MM.1S (cell line): ENCODE results near the gene PTPRD.

Source experiments
- DNase-seq: peaks from one replicate; pipeline ENCODE4 v3.0.0-alpha.2; 2015
- H2AFZ ChIP-seq: fragments of 300-600 bp; sonication (generic); 2 replicates; pipeline ENCODE4 v1.6.0; 2016; ENCODE audit warnings: antibody characterized with exemption, low read length
- H3F3A ChIP-seq: fragments of 300-600 bp; sonication (generic); 2 replicates; pipeline ENCODE4 v1.6.1; 2016; ENCODE audit warnings: mild to moderate bottlenecking, antibody characterized with exemption, low read length, moderate library complexity, mixed read lengths; ENCODE audit not compliant: insufficient read depth
- H3K27ac ChIP-seq: fragments of 300-600 bp; sonication (generic); 2 replicates; pipeline ENCODE4 v1.5.1; 2016; ENCODE audit warnings: mild to moderate bottlenecking, low read length
- H3K27me3 ChIP-seq: fragments of 300-600 bp; sonication (generic); replicated peaks from 2 replicates; pipeline ENCODE4 v1.6.0; 2016; ENCODE audit warnings: low read length; ENCODE audit not compliant: insufficient read depth
- H3K36me3 ChIP-seq: fragments of 300-600 bp; sonication (generic); replicated peaks from 2 replicates; pipeline ENCODE4 v1.6.1; 2016; ENCODE audit warnings: mild to moderate bottlenecking, low read length, mixed read lengths; ENCODE audit not compliant: insufficient read depth
- H3K4me1 ChIP-seq: fragments of 300-600 bp; sonication (generic); 2 replicates; pipeline ENCODE4 v1.6.1; 2016; ENCODE audit warnings: low read length, mixed read lengths
- H3K4me2 ChIP-seq: fragments of 300-600 bp; sonication (generic); 2 replicates; pipeline ENCODE4 v1.6.0; 2016; ENCODE audit warnings: low read depth, low read length
- H3K4me3 ChIP-seq: fragments of 300-600 bp; sonication (generic); 2 replicates; pipeline ENCODE4 v1.5.1; 2016; ENCODE audit warnings: low read length, mixed read lengths
- H3K79me2 ChIP-seq: fragments of 300-600 bp; sonication (generic); 2 replicates; pipeline ENCODE4 v1.6.1; 2016; ENCODE audit warnings: mixed run types, low read length, mixed read lengths
- H3K9ac ChIP-seq: fragments of 300-600 bp; sonication (generic); 2 replicates; pipeline ENCODE4 v1.6.1; 2016; ENCODE audit warnings: low read length, mixed read lengths
- H3K9me2 ChIP-seq: fragments of 300-600 bp; sonication (generic); replicated peaks from 2 replicates; pipeline ENCODE4 v1.6.1; 2016; ENCODE audit warnings: mild to moderate bottlenecking, low read length, mixed read lengths; ENCODE audit not compliant: insufficient read depth
- H3K9me3 ChIP-seq: fragments of 300-600 bp; sonication (generic); replicated peaks from 2 replicates; pipeline ENCODE4 v1.6.1; 2016; ENCODE audit warnings: mild to moderate bottlenecking, low read length, mixed read lengths; ENCODE audit not compliant: insufficient read depth
- H4K20me1 ChIP-seq: fragments of 300-600 bp; sonication (generic); 2 replicates; pipeline ENCODE4 v1.6.1; 2016; ENCODE audit warnings: mild to moderate bottlenecking, low read length, moderate library complexity, mixed read lengths; ENCODE audit not compliant: insufficient read depth
- EZH2 ChIP-seq: fragments of 300-600 bp; sonication (generic); optimal IDR thresholded peaks from 2 replicates; pipeline ENCODE3; 2017; ENCODE audit warnings: low read depth, mild to moderate bottlenecking, antibody characterized with exemption, low read length, mixed read lengths
- EZH2phosphoT487 ChIP-seq: fragments of 300-600 bp; sonication (generic); IDR thresholded peaks from 2 replicates; pipeline ENCODE4 v1.6.1; 2018; ENCODE audit warnings: antibody characterized with exemption, low read length
- TF ChIP-seq, protein P1 (sequence below): fragments of 300-600 bp; sonication (generic); IDR thresholded peaks from 2 replicates; pipeline ENCODE4 v1.5.1; 2016; ENCODE audit warnings: antibody characterized with exemption, low read length, mixed read lengths

PTPRD gene

GRCh38 chr9:8674536-8674935, 1938.3 kb downstream of the PTPRD start:
- no peak for DNase-seq
- H3K36me3 ChIP-seq, result no peaks in the 10 kb centered on the region
- no peaks in the 10 kb centered on the region for H3K4me1 ChIP-seq
- H3K9ac ChIP-seq, result no peak overlapping the region
- H3K9me2 ChIP-seq, result no peaks in the 10 kb centered on the region
- TF ChIP-seq, protein P1, sequence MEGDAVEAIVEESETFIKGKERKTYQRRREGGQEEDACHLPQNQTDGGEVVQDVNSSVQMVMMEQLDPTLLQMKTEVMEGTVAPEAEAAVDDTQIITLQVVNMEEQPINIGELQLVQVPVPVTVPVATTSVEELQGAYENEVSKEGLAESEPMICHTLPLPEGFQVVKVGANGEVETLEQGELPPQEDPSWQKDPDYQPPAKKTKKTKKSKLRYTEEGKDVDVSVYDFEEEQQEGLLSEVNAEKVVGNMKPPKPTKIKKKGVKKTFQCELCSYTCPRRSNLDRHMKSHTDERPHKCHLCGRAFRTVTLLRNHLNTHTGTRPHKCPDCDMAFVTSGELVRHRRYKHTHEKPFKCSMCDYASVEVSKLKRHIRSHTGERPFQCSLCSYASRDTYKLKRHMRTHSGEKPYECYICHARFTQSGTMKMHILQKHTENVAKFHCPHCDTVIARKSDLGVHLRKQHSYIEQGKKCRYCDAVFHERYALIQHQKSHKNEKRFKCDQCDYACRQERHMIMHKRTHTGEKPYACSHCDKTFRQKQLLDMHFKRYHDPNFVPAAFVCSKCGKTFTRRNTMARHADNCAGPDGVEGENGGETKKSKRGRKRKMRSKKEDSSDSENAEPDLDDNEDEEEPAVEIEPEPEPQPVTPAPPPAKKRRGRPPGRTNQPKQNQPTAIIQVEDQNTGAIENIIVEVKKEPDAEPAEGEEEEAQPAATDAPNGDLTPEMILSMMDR, result no peak
- TF ChIP-seq EZH2, result no peak
- no peak for TF ChIP-seq EZH2phosphoT487
- H3K27me3 ChIP-seq, result no peaks in the 10 kb centered on the region
- no peak overlapping the region for H3K27ac ChIP-seq
- no peak overlapping the region for H2AFZ ChIP-seq
- H3K4me3 ChIP-seq, result no peak overlapping the region
- no peaks in the 10 kb centered on the region for H3K79me2 ChIP-seq
- H3F3A ChIP-seq, result no peaks in the 10 kb centered on the region
- H3K4me2 ChIP-seq, result no peak overlapping the region
- H3K9me3 ChIP-seq, result no peaks in the 10 kb centered on the region
- H4K20me1 ChIP-seq, result no peaks in the 10 kb centered on the region

GRCh38 chr9:8673830-8674229, 1939.0 kb downstream of the PTPRD start:
- DNase-seq, result no peak
- H4K20me1 ChIP-seq, result no peaks in the 10 kb centered on the region
- no peak overlapping the region for H3K4me3 ChIP-seq
- H3F3A ChIP-seq, result no peaks in the 10 kb centered on the region
- H3K27ac ChIP-seq, result no peak overlapping the region
- H2AFZ ChIP-seq, result no peak overlapping the region
- TF ChIP-seq EZH2phosphoT487 (no peak), EZH2 (no peak)
- TF ChIP-seq, protein P1, result no peak
- no peaks in the 10 kb centered on the region for H3K9me3 ChIP-seq
- no peaks in the 10 kb centered on the region for H3K4me1 ChIP-seq
- no peaks in the 10 kb centered on the region for H3K36me3 ChIP-seq
- H3K4me2 ChIP-seq, result no peak overlapping the region
- no peak overlapping the region for H3K9ac ChIP-seq
- H3K79me2 ChIP-seq, result no peaks in the 10 kb centered on the region
- no peaks in the 10 kb centered on the region for H3K27me3 ChIP-seq
- H3K9me2 ChIP-seq, result no peaks in the 10 kb centered on the region

DNA sequence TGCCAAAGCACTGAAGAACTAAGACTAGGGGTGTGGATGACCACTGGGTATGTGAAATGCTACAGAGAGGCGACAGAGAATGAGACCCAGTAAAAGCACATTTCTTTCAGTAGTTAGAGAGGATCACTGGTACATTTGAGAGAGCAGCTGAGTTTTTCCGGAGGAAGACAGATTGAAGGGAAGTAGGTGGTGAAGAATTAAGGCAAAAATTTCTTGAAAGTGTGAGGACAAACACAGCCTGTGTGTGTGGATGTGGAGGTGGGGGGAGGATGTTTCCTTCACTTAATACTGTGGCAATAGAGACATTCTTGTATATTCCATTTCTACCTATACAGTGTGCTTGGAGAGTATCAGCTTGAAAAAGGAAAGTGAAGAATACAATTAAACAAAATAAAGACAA, 1942.1 kb downstream of the PTPRD start:
- H3K4me3 ChIP-seq, result no peak overlapping the region
- TF ChIP-seq EZH2phosphoT487 (no peak), EZH2 (no peak)
- TF ChIP-seq, protein P1, result no peak

More for the DNA sequence above, 1942.1 kb downstream of the PTPRD start:
- Histone ChIP-seq H3K27me3 (no peaks in the 10 kb centered on the region), H3K9me2 (no peaks in the 10 kb centered on the region), H3K79me2 (no peaks in the 10 kb centered on the region), H3K9me3 (no peaks in the 10 kb centered on the region), H3K4me1 (no peaks in the 10 kb centered on the region), H3K36me3 (no peaks in the 10 kb centered on the region), H3K9ac (no peak overlapping the region), H2AFZ (no peak overlapping the region), H3K4me2 (no peak overlapping the region), H3K27ac (no peak overlapping the region), H4K20me1 (no peaks in the 10 kb centered on the region), H3F3A (no peaks in the 10 kb centered on the region)
- no peak for DNase-seq
